HuH-7.5 (cell line): Measurements from ENCODE around the gene GALNT9.
"Not testable (repeated sequence)": the region's sequence is repeated elsewhere in the genome, so short reads cannot be mapped to it uniquely, and the experiment has no call there.

Source experiments
- DNase-seq: peaks from one replicate; pipeline ENCODE4 v3.0.0; 2011; ENCODE audit warnings: low spot score

GALNT9 gene

GRCh38 chr12:132358241-132359225 is 29.1 kb upstream of the GALNT9 start:
- DNase-seq: not testable (repeated sequence)

DNA sequence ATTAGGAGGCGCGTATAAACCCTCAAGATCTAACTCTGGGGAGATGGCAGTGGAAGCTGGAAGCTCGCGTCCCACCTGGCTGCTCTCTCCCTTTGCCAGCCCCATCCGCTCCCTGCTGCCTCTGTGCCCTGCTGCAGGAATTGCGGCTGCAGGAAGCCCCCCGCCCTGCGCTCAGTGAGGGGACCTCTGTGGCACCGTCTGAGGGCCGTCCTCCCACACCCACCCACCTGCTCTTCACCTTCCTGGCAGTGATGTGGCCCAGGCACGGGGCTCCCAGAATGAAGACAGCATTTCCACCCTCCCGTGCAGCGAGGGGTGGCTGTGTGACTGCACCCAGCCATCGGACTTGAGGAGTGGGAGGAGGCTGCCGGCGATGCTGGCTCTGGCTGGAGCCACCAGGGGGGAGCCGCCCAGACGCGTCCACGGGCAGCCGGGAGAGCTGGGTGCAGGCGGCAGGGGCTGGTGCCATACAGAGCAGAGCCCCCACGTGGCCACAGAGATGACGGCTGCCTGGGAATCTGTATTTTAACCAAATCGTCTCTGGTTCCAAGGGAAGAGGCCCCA is 28.3 kb upstream of the GALNT9 start:
- no peak for DNase-seq

- DNase-seq: no peak
Observed at GRCh38 chr12:132356691-132357622, 27.6 kb upstream of the GALNT9 start.

DNA sequence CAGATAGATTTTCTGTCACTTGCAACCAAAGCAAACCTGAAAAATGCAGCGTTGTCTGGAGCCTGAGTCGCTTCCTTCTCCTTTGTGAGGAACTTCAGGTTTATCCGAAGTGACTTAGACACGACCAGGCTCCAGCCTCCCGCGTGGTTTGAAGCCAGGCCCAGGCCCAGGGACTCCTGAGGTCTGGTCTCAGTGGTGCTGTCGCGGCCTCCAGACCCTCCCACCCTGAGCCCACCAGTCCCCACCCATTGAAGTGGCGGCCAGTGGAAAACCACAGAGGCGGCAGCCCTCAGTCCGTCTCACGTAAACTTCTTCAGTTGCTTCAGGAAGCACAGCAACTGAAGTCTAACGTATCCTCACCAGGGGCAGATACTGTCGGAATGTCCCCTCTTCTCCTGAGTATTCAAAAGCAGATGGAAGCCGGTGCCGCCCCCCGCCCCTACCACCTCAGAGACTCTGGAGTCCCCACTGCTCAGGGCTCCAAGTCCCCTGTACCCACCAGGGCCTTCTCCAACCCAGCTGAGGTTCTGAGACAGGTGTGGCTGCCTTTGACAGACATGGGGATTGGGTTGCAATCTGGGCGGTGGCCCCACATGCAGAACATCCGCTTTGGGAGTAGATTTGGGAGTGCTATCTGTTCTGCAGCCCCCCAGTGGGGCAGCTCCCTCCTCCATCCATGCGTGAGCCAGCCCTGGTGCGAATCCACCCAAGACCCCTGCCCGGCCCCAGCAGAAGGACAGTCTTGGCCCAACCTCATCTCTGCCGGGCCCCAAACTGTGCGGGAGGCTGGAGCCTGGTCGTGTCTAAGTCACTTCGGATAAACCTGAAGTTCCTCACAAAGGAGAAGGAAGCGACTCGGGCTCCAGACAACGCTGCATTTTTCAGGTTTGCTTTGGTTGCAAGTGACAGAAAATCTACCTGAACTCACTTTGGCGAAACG is 26.6 kb upstream of the GALNT9 start:
- DNase-seq: no peak

DNA sequence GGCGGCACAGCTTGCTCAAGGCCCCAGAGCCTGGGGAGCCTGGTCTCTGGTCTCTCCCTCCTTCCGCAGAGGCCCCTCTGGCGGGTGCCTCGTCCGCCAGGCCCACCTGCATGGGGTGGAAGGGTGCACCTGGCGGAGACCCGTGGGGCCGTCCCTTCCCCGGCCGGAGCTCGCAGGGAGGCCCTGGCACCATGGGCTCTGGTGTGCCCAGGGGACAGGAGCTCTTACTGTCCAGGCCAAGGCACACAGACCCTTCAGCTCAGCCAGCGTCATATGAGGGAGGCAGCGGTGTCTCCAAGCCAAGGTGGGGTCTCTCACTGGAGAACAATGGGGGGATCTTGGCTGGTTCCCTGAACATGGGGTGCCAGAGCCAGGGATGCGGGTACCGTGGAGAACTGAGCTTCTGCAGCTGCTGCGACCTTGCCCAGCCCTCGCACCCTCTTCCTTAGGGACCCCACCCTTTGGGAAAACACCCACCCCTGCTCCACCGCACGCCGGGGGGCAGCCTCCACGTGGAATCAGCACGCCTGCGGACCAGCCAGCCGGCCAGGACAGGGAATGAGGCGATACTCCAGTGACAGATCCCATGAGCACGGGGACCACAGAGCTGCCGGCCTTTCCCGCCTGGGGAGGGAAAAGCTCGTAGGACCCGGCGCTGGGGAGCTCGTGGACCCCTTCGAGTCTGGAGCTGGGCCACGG is 25.7 kb upstream of the GALNT9 start:
- no peak for DNase-seq

GRCh38 chr12:132354211-132354981 is 25.0 kb upstream of the GALNT9 start:
- no peak for DNase-seq

DNA sequence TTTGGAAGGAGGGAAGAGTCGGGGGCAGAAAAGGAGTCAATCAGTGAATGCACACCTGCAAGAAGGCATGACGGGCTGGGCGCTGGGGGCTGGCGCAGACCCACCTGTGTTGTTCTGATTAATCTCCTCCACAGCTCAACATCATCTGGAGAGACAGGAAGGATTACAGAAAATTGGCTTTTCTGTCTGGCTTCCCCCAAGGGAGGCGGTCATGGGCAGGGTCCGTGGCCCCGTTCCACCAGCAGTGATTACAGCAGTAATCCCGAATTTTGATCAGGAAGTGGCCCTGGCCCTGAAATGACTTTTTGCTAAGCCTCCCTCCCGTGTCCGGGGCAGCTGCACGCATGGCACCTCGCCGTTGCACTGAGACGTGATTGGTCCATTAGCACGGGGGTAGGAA is 24.4 kb upstream of the GALNT9 start:
- no peak for DNase-seq

DNA sequence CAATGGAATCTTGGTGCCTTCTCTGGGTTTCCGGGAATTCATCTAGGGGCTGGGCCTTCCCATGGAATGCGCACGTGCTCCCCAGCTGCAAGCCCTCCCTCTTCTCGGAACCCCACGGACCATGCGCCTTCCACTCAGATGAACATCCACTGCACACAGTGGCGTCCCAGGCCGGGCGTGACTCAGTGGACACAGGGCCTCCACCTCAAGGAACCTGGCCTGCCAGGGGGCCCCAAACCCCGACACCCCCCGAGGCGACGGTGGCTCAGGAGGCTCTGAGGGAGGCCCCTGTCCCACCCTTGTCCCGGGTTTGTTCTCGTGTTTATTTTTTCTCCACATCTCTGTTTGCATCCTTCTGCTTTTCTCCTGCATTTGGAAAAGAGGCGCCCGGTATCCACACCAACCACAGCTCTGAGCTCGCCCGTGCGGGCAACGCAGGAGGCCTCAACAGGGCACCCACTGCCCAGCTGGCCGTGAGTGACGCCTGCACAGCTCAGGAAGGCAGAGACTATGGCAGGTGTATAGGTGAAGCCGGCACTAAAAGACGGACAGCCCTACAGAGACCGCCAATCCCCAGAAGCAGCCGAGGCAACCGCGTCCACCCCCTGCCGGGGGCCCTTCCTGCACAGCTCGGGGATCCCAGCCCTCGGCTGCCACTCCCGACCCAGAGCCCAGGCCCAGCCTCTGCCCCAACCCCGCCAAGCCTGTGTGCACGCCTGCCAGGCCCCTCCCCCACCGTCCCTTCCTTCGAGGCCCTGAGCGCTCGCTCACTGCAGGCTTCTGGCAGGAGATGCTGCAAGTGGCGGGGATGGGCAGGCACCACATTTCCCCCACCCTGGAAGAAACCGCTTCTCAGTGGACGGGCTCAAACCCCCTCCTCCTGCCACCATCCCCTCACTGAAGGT is 23.8 kb upstream of the GALNT9 start:
- no peak for DNase-seq

GRCh38 chr12:132351751-132352495 is 22.5 kb upstream of the GALNT9 start:
- DNase-seq: no peak

GRCh38 chr12:132349501-132350131 is 20.2 kb upstream of the GALNT9 start:
- DNase-seq: no peak

DNA sequence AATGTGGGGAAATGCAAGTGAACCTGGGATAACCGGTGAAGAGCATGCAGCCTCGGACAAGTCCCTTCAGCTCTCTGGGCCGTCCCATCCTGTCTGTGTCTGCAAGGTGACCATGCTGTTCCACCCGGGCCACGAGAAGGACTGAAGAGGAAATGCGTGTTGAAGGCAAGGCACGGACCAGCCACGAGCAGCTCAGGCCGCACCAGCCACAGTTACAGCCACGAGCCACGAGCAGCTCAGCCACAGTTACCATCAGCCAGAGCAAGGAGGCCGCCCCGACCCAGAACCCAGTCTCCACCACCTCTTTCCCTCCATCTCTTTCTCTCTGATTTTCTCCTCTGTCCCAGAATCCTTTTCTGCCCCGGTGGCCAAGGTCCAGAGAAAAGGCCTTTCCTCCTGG is 18.8 kb upstream of the GALNT9 start:
- no peak for DNase-seq

GRCh38 chr12:132347176-132347855 is 17.9 kb upstream of the GALNT9 start:
- DNase-seq: no peak

DNA sequence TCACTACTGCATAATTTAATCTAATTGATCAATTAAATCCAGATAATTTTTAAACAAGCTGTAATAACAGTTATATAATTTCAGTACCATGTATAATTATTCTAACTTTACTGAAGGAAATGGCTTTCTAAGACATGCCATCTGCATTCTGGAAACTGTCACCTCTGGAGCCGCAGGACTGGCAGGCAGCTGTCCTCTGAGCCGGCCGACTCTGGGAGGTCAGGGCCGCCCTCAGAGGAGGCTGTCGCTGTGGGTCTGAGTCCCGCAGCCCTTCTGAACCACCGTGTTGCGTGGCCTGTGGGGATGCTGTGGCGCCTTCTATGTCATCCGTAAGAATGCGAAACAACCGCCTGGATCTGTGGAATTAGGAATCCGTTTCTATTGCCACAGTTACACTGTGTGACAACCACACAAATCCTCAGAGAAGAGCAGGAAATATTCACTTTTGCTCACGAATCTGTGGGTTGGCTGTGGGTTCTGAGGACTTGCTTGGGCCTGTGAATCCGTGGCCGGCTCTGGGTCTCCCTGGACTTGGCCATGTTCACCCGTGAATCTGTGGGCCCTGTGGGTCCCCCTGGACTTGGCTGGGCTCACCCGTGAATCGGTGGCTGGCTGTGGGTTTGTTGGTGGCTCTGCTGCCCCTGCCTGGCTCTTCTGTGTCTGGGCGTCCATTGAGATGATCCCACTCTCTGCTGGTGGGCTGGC is 17.2 kb upstream of the GALNT9 start:
- DNase-seq: no peak

- DNase-seq: no peak
Observed at GRCh38 chr12:132345561-132346200, 16.3 kb upstream of the GALNT9 start.

DNA sequence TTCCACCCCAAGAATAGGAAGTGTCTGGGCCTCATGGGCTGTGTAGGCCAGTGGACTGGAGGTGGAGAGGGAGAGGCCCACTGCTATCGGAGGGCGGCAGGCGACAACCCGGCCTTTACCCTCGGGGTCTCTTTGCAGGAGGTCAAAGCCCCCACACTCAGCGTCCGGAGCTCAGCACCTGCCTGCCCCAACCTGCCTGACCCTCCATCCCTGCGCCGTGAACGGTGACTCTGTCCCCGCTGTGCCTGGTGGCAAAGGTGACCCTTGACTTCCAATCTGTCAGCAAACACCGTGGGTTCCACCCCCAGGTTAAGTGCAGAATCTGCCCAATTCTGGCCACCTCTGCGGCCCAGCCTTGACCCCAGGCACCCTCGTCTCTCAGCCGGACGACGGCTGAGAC is 15.7 kb upstream of the GALNT9 start:
- DNase-seq: no peak

GRCh38 chr12:132344601-132345000 is 15.2 kb upstream of the GALNT9 start:
- DNase-seq: no peak
